Measurements from ENCODE around the gene AGTR1. TPM values are rescaled to one million over a fixed set of nuclear protein-coding genes. Genes with fewer than 3 reads are reported as not detected.
"Not testable (repeated sequence)": the region's sequence is repeated elsewhere in the genome, so short reads cannot be mapped to it uniquely, and the experiment has no call there.

The AGTR1 gene
- polyA plus RNA-seq, 4 donors = 10.4 to 29.6 (median 18.7) TPM

GRCh38 chr3:148757238-148758215 is 59.8 kb downstream of the AGTR1 start:
- no peak for DNase-seq (ENCODE audit: low read depth in 4 of 4, low spot score in 3 of 4)

GRCh38 chr3:148758303-148758884 is 60.7 kb downstream of the AGTR1 start:
- DNase-seq (ENCODE audit: low read depth in 4 of 4, low spot score in 3 of 4) = no peak

- DNase-seq (ENCODE audit: low read depth in 4 of 4, low spot score in 3 of 4) = no peak
Measured at GRCh38 chr3:148759430-148759829, 61.7 kb downstream of the AGTR1 start.

GRCh38 chr3:148763156-148763680 is 65.5 kb downstream of the AGTR1 start:
- DNase-seq (ENCODE audit: low read depth in 4 of 4, low spot score in 3 of 4) = peak in 2 of 4 donors; percentile 27 to 39

- DNase-seq (ENCODE audit: low read depth in 4 of 4, low spot score in 3 of 4) = peak in 3 of 4 donors; percentile 44 to 57 (median 52)
Measured at GRCh38 chr3:148763986-148764935, 66.6 kb downstream of the AGTR1 start.

GRCh38 chr3:148772361-148772760 is 74.7 kb downstream of the AGTR1 start:
- no peak for DNase-seq (ENCODE audit: low read depth in 4 of 4, low spot score in 3 of 4)

GRCh38 chr3:148772835-148773234 is 75.1 kb downstream of the AGTR1 start:
- DNase-seq (ENCODE audit: low read depth in 4 of 4, low spot score in 3 of 4) = no peak

GRCh38 chr3:148773805-148774204 is 76.1 kb downstream of the AGTR1 start:
- no peak for DNase-seq (ENCODE audit: low read depth in 4 of 4, low spot score in 3 of 4)

- no peak for DNase-seq (ENCODE audit: low read depth in 4 of 4, low spot score in 3 of 4)
Measured at GRCh38 chr3:148778926-148779325, 81.2 kb downstream of the AGTR1 start.

- DNase-seq (ENCODE audit: low read depth in 4 of 4, low spot score in 3 of 4) = not testable (repeated sequence)
Measured at GRCh38 chr3:148785026-148785425, 87.3 kb downstream of the AGTR1 start.

- not testable (repeated sequence) for DNase-seq (ENCODE audit: low read depth in 4 of 4, low spot score in 3 of 4)
Measured at GRCh38 chr3:148786159-148786558, 88.5 kb downstream of the AGTR1 start.

- DNase-seq (ENCODE audit: low read depth in 4 of 4, low spot score in 3 of 4) = no peak
Measured at GRCh38 chr3:148789146-148789545, 91.4 kb downstream of the AGTR1 start.

- DNase-seq (ENCODE audit: low read depth in 4 of 4, low spot score in 3 of 4) = no peak
Measured at GRCh38 chr3:148789906-148790305, 92.2 kb downstream of the AGTR1 start.

GRCh38 chr3:148790370-148790769 is 92.7 kb downstream of the AGTR1 start:
- no peak for DNase-seq (ENCODE audit: low read depth in 4 of 4, low spot score in 3 of 4)

- no peak for DNase-seq (ENCODE audit: low read depth in 4 of 4, low spot score in 3 of 4)
Measured at GRCh38 chr3:148790851-148791735, 93.4 kb downstream of the AGTR1 start.

- DNase-seq (ENCODE audit: low read depth in 4 of 4, low spot score in 3 of 4) = no peak
Measured at GRCh38 chr3:148791920-148792319, 94.2 kb downstream of the AGTR1 start.

- no peak for DNase-seq (ENCODE audit: low read depth in 4 of 4, low spot score in 3 of 4)
Measured at GRCh38 chr3:148792516-148792915, 94.8 kb downstream of the AGTR1 start.

Data from left renal pelvis (tissue), 4 donors.